ENCODE measurements around the gene GJC1.

Gene GJC1

GRCh38 chr17:44776628-44777393 is 53.3 kb downstream of the GJC1 start:
- DNase-seq (ENCODE audit: low read depth): no peak

- DNase-seq (ENCODE audit: low read depth): no peak
Observed at GRCh38 chr17:44775838-44776621, 54.1 kb downstream of the GJC1 start.

GRCh38 chr17:44775136-44775837 is 54.8 kb downstream of the GJC1 start:
- peak; percentile 90 for DNase-seq (ENCODE audit: low read depth)

- DNase-seq (ENCODE audit: low read depth): no peak
Observed at GRCh38 chr17:44774271-44775135, 55.6 kb downstream of the GJC1 start.

GRCh38 chr17:44773140-44773539 is 56.9 kb downstream of the GJC1 start:
- DNase-seq (ENCODE audit: low read depth): no peak

- no peak for DNase-seq (ENCODE audit: low read depth)
Observed at GRCh38 chr17:44772308-44773045, 57.6 kb downstream of the GJC1 start.

GRCh38 chr17:44770166-44770925 is 59.7 kb downstream of the GJC1 start:
- DNase-seq (ENCODE audit: low read depth): no peak

- no peak for DNase-seq (ENCODE audit: low read depth)
Observed at GRCh38 chr17:44769647-44770084, 60.4 kb downstream of the GJC1 start.

GRCh38 chr17:44769230-44769629 is 60.9 kb downstream of the GJC1 start:
- no peak for DNase-seq (ENCODE audit: low read depth)

GRCh38 chr17:44768505-44769142 is 61.5 kb downstream of the GJC1 start:
- no peak for DNase-seq (ENCODE audit: low read depth)

GRCh38 chr17:44767493-44767892 is 62.6 kb downstream of the GJC1 start:
- DNase-seq (ENCODE audit: low read depth): no peak

GRCh38 chr17:44766409-44767038 is 63.6 kb downstream of the GJC1 start:
- no peak for DNase-seq (ENCODE audit: low read depth)

- DNase-seq (ENCODE audit: low read depth): no peak
Observed at GRCh38 chr17:44765965-44766364, 64.1 kb downstream of the GJC1 start.

- no peak for DNase-seq (ENCODE audit: low read depth)
Observed at GRCh38 chr17:44763170-44763569, 66.9 kb downstream of the GJC1 start.

GRCh38 chr17:44761932-44762810 is 67.9 kb downstream of the GJC1 start:
- no peak for DNase-seq (ENCODE audit: low read depth)

GRCh38 chr17:44760474-44761308 is 69.4 kb downstream of the GJC1 start:
- DNase-seq (ENCODE audit: low read depth): no peak

GRCh38 chr17:44759916-44760243 is 70.2 kb downstream of the GJC1 start:
- DNase-seq (ENCODE audit: low read depth): no peak

Data from non-pigmented ciliary epithelial cell (primary cell).